Endothelial cell of umbilical vein (primary cell): Measurements from ENCODE around the gene STOM. TPM values are rescaled to one million over a fixed set of nuclear protein-coding genes. Genes with fewer than 3 reads are reported as not detected.

ENCODE experiments used
- BruUV-seq: library from RNA; stranded (reverse); fragments of 400-500 nt; replicated peaks from 2 replicates; lab custom pipeline; 2021; lab: Mats Ljungman, UMichigan
- CTCF ChIA-PET: fragments of 300-600, 350-600 bp; sonication (Branson Sonifier 250); formaldehyde crosslinking; loops from one replicate; lab custom pipeline; 2021; ENCODE audit warnings: antibody characterized with exemption, inconsistent platforms; lab: Charles Lee
- POLR2A ChIA-PET: fragments of 300-600, 350-600 bp; sonication (Branson Sonifier 250); formaldehyde crosslinking; loops from one replicate; lab custom pipeline; 2021; ENCODE audit warnings: antibody characterized with exemption, inconsistent platforms; lab: Charles Lee
- DNase-seq: peaks from one replicate; pipeline ENCODE4 v3.0.0-alpha.2; 2011; ENCODE audit warnings: low read depth, low spot score
- FAIRE-seq: peaks from 2 replicates; lab custom pipeline; 2011; peaks lifted over from hg19 to GRCh38; lab: Jason Lieb, UNC
- H2AFZ ChIP-seq: 2 replicates; pipeline ENCODE4 v1.6.0; 2012; ENCODE audit warnings: low read depth, low read length, control low read depth, inconsistent platforms
- H3K27ac ChIP-seq: 2 replicates; pipeline ENCODE4 v1.5.1; 2011; ENCODE audit warnings: low read depth, mild to moderate bottlenecking, control low read depth, low read length, moderate library complexity; ENCODE audit not compliant: insufficient read depth
- H3K27me3 ChIP-seq, 2 experiments: 2 replicates each; pipeline versions ENCODE4 v1.6.0 to v1.6.1; 2011; ENCODE audit warnings: low read length in 2 of 2, mixed read lengths in 1 of 2; ENCODE audit not compliant: control insufficient read depth in 2 of 2, insufficient read depth in 2 of 2
- H3K36me3 ChIP-seq, 2 experiments: 2 replicates in 1 of 2; 3 replicates in 1 of 2; pipeline ENCODE4 v1.5.1; 2011; ENCODE audit warnings: low read length in 2 of 2, mild to moderate bottlenecking in 1 of 2, moderate library complexity in 1 of 2; ENCODE audit not compliant: control insufficient read depth in 2 of 2, insufficient read depth in 2 of 2; ENCODE audit errors: extremely low read depth in 1 of 2
- H3K4me1 ChIP-seq: 3 replicates; pipeline ENCODE4 v1.5.1; 2011; ENCODE audit warnings: mild to moderate bottlenecking, low read length; ENCODE audit not compliant: control insufficient read depth, insufficient read depth; ENCODE audit errors: extremely low read depth
- H3K4me2 ChIP-seq: 2 replicates; pipeline ENCODE4 v1.6.1; 2011; ENCODE audit warnings: low read length, control low read depth, mixed read lengths; ENCODE audit not compliant: insufficient read depth
- H3K4me3 ChIP-seq, 3 experiments: fragments of 200-600 bp in 1 of 3; sonication (generic), shearing (Covaris generic) in 1 of 3; replicated peaks in 1 of 3; 2 replicates each; pipeline ENCODE4 v1.5.1; 2011 to 2016; ENCODE audit warnings: control low read depth in 3 of 3, low read length in 3 of 3, mild to moderate bottlenecking in 2 of 3, inconsistent platforms in 1 of 3, low read depth in 1 of 3, moderate library complexity in 1 of 3; ENCODE audit not compliant: insufficient read depth in 1 of 3
- H3K79me2 ChIP-seq: 2 replicates; pipeline ENCODE4 v1.6.0; 2012; ENCODE audit warnings: low read length, inconsistent platforms; ENCODE audit not compliant: control insufficient read depth, insufficient read depth
- H3K9ac ChIP-seq: replicated peaks from 2 replicates; pipeline ENCODE3; 2011; ENCODE audit warnings: low read length, control low read depth; ENCODE audit not compliant: insufficient read depth; ENCODE audit errors: extremely low read depth
- H3K9me1 ChIP-seq: replicated peaks from 3 replicates; pipeline ENCODE4 v1.6.0; 2011; ENCODE audit warnings: mild to moderate bottlenecking, low read length; ENCODE audit not compliant: control insufficient read depth, insufficient read depth; ENCODE audit errors: extremely low read depth
- H3K9me3 ChIP-seq: replicated peaks from 2 replicates; pipeline ENCODE4 v1.5.1; 2012; ENCODE audit warnings: low read length, inconsistent platforms; ENCODE audit not compliant: control insufficient read depth, insufficient read depth
- H4K20me1 ChIP-seq: replicated peaks from 2 replicates; pipeline ENCODE3; 2011; ENCODE audit warnings: mild to moderate bottlenecking, low read length; ENCODE audit not compliant: control insufficient read depth, insufficient read depth; ENCODE audit errors: extremely low read depth
- EZH2 ChIP-seq: IDR thresholded peaks from 2 replicates; pipeline ENCODE4 v1.6.1; 2012; ENCODE audit warnings: borderline replicate concordance, low read depth, mild to moderate bottlenecking, moderate library complexity, low read length, inconsistent platforms; ENCODE audit not compliant: severe bottlenecking
- FOS ChIP-seq: IDR thresholded peaks from 2 replicates; pipeline ENCODE4 v1.6.1; 2011; ENCODE audit warnings: mild to moderate bottlenecking, low read length, moderate library complexity, borderline replicate concordance; ENCODE audit not compliant: insufficient read depth
- GATA2 ChIP-seq: IDR thresholded peaks from 2 replicates; pipeline ENCODE4 v1.7.0; 2011; ENCODE audit warnings: low read depth, mild to moderate bottlenecking, moderate library complexity, mixed read lengths, low read length; ENCODE audit not compliant: insufficient read length, insufficient read depth
- JUN ChIP-seq: IDR thresholded peaks from 2 replicates; pipeline ENCODE4 v1.6.1; 2011; ENCODE audit warnings: borderline replicate concordance, low read depth; ENCODE audit not compliant: insufficient read length, insufficient read depth
- MYC ChIP-seq: IDR thresholded peaks from one replicate; pipeline ENCODE4 v1.6.1; 2011; ENCODE audit warnings: mild to moderate bottlenecking, low read depth, low read length
- POLR2AphosphoS5 ChIP-seq: IDR thresholded peaks from 2 replicates; pipeline ENCODE4 v1.6.1; 2012; ENCODE audit warnings: low read depth, mild to moderate bottlenecking, control low read depth, low read length, moderate library complexity; ENCODE audit not compliant: insufficient read depth
- dilution Hi-C: fragments of 300-500 bp; cut with MboI; formaldehyde crosslinking; loops from one replicate; pipeline ENCODE4 v1.15.0; 2019; ENCODE audit warnings: low sequenced_read_pairs; ENCODE audit not compliant: extremely low pct_ligation_motif_present
- intact Hi-C: fragments of 100-400 bp; cut with micrococcal nuclease; formaldehyde crosslinking; loops from one replicate; pipeline ENCODE4 v1.10.0; 2022
- polyA plus RNA-seq, 4 experiments: library from polyadenylated mRNA; depleted of rRNA in 3 of 4; stranded (reverse) in 3 of 4; unstranded in 1 of 4; fragments of >200 nt; gene quantifications; 2 replicates each; pipeline versions ENCODE4 v1.2.1 to v1.2.3, GENCODE V29; 2011 to 2012; ENCODE audit warnings: missing spikeins in 1 of 4
- total RNA-seq: library from RNA; stranded (reverse); gene quantifications from 2 replicates; pipeline ENCODE4 v1.2.3, GENCODE V29; 2021
- TF ChIP-seq, protein P1 (sequence below): IDR thresholded peaks from 2 replicates; pipeline ENCODE4 v1.6.1; 2011; ENCODE audit not compliant: insufficient read depth, insufficient read length

STOM gene
- total and polyA plus RNA-seq, 2 donors (not counting 3 experiments of a cell fraction or from before 2014, with no cell fraction given) = 153 to 170 TPM

DNA sequence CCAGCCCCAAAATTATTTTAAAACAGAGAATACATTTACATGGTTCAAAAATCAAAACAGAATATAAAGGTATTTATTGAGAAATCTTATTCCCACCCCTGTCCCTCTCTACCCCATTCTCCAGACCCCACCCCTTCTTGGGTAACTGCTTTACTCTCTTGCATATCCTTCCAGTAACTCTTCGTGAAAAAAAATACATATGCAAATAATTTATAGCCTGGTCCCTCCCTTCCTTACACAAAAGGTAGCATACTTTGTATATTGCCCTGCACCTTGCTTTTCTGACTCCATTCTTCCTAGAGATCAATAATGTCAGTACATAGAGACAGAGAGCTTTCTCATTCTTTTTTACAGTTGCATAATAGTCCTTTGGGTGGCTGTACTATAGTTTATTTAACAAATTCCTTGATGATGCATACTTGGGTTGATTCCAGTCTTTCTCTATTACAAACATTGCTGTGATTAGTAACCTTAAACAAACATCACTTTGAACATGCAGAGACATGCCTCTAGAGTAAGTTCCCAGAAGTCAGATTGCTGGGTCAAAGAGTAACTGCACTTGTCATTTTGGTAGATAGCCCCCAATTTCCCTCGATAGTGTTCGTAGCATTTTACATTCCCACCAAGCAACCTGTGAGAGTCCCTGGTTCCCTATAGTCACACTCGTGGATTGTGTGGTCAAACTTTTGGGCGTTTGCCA is 47.9 kb downstream of the STOM start:
- FAIRE-seq (peak; percentile 93), DNase-seq (peak; percentile 88)
- H3K27me3 ChIP-seq = no peaks in the 10 kb centered on the region
- no peaks in the 10 kb centered on the region for H3K9me3 ChIP-seq
- H3K79me2 ChIP-seq = no peaks in the 10 kb centered on the region
- H2AFZ ChIP-seq = no peak overlapping the region
- no peaks in the 10 kb centered on the region for H4K20me1 ChIP-seq
- dilution Hi-C loops (no loop called here), intact Hi-C loops (loop anchor here (1.0 kb wide), 1 partner anchor 35 kb away; no protein-coding TSS in a partner anchor)
- TF ChIP-seq POLR2AphosphoS5 (peak; percentile 50), JUN (peak; percentile 84), GATA2 (peak; percentile 17), EZH2 (no peak), MYC (no peak), FOS (peak; percentile 73)
- TF ChIP-seq, protein P1, sequence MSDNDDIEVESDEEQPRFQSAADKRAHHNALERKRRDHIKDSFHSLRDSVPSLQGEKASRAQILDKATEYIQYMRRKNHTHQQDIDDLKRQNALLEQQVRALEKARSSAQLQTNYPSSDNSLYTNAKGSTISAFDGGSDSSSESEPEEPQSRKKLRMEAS = no peak
- H3K4me2 ChIP-seq = peak overlapping the region; percentile 18
- peaks cover 28% of the 10 kb centered on the region for H3K4me1 ChIP-seq
- CTCF ChIA-PET = interaction anchor here (0.7 to 5.8 kb wide), 3 partner anchors 32 to 79 kb away, joined by 3 to 211 read pairs (median 10); no protein-coding TSS in a partner anchor
- peak overlapping the region; percentile 50 for H3K9ac ChIP-seq
- no peaks in the 10 kb centered on the region for H3K9me1 ChIP-seq
- POLR2A ChIA-PET = no interaction called here
- H3K27ac ChIP-seq = peak overlapping the region; percentile 95
- H3K36me3 ChIP-seq = peaks cover 5 to 17% of the 10 kb centered on the region in 2 experiments
- no TSS peak for BruUV-seq
- H3K4me3 ChIP-seq = no peak overlapping the region
